GM19372 (cell line): ENCODE measurements around the gene ABCC12.

ENCODE experiments used
- ATAC-seq: cut with Tn5 transposase; IDR thresholded peaks from one replicate; pipeline ENCODE4 v1.9.1; 2021; ENCODE audit warnings: mild to moderate bottlenecking, low read depth, moderate library complexity; ENCODE audit not compliant: unreplicated experiment

The ABCC12 gene

GRCh38 chr16:48136547-48137360 lies 19.0 kb downstream of the ABCC12 start:
- ATAC-seq, result no peak

DNA sequence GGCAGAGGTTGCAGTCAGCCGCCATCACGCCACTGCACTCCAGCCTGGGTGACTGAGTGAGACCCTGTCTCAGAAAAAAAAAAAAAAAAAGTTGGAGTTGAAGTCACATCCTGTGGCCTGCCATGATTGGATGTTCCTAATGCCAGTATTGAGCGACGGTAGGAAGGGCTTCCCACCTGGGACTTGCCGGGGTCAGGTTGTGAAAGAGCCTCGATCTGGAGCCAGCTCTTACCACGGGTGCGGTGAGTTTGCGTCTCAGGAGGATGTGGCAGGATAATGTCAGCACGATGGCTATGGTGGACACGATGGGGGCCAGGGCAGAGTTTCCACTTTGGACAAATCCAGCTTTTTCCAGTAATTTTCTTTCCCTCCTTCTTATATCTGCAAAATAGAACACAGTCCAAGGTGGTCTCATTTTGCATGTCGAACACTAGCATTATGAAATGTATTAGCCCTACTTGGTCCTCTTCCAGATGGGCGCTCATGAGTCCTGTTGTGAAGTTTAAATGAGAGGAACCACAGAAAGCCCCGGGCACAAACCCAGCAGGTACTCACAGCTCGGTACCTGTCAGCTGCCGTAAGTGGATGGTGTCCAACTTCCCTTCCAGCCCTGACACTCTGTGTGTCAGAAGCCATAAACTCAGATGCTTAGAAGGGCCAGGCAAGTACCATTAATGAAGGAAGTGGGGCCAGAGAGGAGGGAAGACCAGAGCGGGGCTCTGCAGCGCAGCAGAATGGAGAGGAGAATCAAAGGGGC lies 22.2 kb downstream of the ABCC12 start:
- no peak for ATAC-seq

GRCh38 chr16:48132696-48133095 lies 23.1 kb downstream of the ABCC12 start:
- ATAC-seq, result no peak

DNA sequence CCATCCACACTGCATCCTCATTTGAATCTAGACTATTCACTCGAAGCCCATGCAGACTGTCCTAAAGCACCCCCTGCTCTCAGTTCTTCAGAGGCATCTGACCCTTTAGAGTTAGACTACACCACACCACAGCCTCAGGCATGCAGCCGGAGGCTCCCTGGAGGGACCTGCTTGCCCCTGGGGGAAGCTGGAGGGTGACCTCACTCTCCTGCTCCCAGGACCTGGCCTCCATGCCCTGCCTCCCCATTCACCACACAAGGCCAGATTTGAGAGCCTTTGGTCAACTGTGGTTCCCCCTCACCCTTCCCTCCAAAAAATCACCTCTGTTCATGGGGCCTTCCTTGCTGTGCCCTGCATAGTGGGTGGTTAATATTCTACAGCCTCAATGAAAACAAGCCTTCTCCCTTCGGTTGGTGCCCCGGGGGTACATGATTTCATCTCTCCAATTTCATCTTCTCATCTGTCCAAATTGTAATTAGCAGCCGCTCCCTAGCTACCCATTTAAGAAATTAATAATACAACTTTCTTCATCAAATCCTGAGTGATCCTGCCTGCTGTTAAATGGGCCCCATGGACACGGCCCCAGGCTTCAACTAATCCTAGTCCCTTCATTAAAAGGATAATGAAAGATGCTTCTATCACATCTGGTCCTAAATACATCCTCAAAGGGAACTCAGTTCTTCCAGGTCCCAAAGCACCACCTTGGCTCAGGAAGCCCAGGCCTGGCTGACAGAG lies 24.4 kb downstream of the ABCC12 start:
- ATAC-seq, result no peak

- ATAC-seq, result no peak
Observed at GRCh38 chr16:48129926-48130325, 25.9 kb downstream of the ABCC12 start.

DNA sequence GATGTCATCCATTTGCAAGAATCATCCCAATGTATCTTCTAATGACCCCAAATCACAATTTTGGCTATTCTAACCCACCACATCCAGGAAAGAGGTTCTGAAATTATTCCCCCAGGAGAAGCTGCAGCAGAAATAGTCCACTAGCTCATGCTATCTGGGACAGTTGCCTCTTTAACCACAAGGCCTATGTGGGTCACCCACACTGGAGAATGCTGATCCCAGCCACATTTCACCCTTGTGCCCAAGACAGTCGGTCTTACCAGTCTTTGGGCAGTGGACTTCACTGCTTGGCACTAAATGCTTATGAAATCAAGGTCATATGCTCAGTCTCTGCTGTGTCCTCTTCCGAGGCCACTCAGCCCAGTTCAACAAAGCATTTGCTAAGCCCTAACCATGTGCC lies 27.0 kb downstream of the ABCC12 start:
- no peak for ATAC-seq

DNA sequence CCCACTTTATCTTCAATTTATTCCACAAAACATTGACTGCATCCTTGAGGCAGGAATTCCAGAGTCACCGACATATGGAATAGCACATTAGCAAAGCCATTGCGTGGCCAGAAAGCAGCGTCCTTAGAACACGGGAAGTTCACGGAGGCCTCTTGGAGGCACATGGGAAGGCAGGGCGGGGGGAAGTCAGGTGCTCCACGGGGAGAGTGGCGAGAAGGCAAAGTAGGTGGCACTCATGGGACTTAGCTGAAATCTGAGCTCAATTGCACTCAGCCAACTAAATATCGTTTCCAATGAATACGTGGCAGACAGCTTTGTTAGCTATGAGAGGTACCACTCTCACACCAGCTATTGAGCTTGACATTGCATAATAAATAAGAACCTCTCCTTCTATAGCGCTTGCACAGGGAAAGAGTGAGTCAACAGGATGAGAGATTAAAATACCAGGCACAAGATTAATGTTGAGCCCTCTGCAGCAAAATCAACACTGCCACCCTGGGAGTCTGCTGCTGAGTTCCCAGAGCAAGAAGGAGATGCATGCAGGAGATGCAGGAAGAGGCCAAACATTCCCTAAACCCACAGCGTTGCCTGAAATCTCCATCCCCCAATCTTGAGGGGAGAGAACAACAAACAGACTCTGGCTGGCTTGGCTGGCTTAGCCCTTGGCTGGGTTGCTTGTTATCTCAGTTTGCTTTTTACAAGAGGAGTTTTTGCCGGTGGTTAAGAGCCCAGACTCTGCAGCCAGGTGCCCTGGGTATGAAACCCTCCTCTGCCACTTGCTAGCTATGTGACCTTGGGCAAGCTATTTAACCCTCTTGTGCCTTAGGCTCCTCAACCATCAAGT lies 28.8 kb downstream of the ABCC12 start:
- no peak for ATAC-seq

DNA sequence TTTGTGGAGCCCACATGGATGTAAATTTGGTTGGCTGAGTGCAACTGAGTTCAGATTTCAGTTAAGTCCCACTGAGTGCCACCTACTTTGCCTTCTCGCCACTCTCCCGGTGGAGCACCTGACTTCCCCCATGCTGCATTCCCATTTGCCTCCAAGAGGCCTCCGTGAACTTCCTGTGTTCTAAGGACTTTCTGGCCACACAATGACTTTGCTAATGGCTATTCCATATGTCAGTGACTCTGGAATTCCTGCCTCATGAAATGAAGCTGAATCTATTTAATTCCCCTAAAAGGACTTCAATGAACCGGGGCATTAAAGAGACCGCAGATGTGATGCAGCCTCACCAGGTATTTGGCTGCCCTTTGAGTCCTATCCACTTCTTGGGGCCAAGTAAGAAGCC lies 29.9 kb downstream of the ABCC12 start:
- no peak for ATAC-seq

DNA sequence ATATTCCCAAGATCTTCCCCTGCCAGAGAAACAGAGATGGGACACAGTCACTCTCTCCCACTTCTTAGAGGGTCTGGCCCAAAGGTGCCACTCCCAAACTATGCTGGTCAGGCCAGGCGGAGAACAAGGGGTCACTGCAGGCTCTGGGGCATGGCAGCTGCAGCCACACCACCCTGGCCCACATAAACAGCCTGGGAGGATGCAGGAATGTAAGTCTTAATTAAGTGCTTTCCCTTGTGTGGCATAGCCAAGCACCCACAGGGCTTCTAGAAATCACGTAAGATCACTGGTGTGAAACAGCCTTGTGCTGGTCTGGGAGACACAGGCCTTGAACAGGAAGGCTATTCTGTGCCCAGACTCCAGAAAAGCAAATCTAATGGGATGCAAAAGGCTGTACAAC lies 31.5 kb downstream of the ABCC12 start:
- ATAC-seq, result no peak

- no peak for ATAC-seq
Observed at GRCh38 chr16:48123104-48123788, 32.5 kb downstream of the ABCC12 start.

- ATAC-seq, result no peak
Observed at GRCh38 chr16:48121276-48121675, 34.5 kb downstream of the ABCC12 start.

DNA sequence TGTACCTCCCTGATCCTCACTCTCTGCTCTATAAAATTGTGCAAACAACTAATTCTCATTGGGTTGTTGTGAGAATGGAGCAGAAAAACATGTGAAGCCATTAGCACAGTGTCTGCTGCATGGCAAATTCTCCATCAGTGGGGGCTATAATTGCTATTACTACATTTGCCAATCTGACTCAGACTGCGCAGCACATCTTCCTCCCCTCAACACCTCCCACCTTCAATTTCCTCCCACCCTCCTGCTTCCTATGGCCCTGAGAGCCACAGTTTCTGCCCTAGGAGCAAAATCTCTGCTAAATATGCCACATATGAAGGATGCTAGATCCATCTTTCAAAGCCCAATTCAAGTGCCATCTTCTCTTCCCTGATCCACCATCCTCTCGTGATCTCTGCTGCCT lies 37.0 kb downstream of the ABCC12 start:
- ATAC-seq, result no peak

GRCh38 chr16:48117217-48118105 lies 38.3 kb downstream of the ABCC12 start:
- ATAC-seq, result no peak

- ATAC-seq, result no peak
Observed at GRCh38 chr16:48115299-48115698, 40.5 kb downstream of the ABCC12 start.

- ATAC-seq, result no peak
Observed at GRCh38 chr16:48114410-48114809, 41.4 kb downstream of the ABCC12 start.

- ATAC-seq, result no peak
Observed at GRCh38 chr16:48113471-48113870, 42.3 kb downstream of the ABCC12 start.

DNA sequence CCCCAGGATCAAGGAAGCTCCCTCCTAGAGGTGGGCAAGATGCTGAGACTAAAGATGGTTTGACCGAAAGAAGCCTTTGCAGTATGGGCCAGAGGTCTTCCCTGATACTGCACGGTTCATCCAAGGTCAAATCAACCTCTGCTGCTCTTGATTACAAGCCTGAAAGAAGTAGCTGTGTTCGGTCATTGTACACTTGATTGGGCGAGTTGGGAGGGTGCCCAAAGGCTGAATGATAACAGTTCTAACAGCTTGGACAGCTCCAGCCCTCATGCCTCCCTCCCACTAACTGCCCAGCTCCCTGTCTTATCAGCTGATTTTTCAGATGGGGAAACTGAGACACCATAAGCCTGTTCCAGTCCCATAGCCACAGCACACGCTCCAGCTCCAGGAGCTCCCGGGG lies 42.8 kb downstream of the ABCC12 start:
- no peak for ATAC-seq

GRCh38 chr16:48112600-48112999 lies 43.2 kb downstream of the ABCC12 start:
- ATAC-seq, result no peak

GRCh38 chr16:48110982-48111381 lies 44.8 kb downstream of the ABCC12 start:
- ATAC-seq, result no peak
